DND-41 (cell line): ENCODE data around the gene ATG12.

Experiments
- EZH2 ChIP-seq: IDR thresholded peaks from 3 replicates; pipeline ENCODE4 v1.6.1; 2012; ENCODE audit warnings: borderline replicate concordance, low read depth, mild to moderate bottlenecking, moderate library complexity, low read length, inconsistent platforms; ENCODE audit not compliant: severe bottlenecking
- TF ChIP-seq, protein P1 (sequence below): IDR thresholded peaks from 2 replicates; pipeline ENCODE4 v1.5.1; 2012; ENCODE audit warnings: borderline replicate concordance, low read length, moderate library complexity, mild to moderate bottlenecking; ENCODE audit not compliant: poor library complexity, severe bottlenecking; ENCODE audit errors: extremely low read depth

DNA sequence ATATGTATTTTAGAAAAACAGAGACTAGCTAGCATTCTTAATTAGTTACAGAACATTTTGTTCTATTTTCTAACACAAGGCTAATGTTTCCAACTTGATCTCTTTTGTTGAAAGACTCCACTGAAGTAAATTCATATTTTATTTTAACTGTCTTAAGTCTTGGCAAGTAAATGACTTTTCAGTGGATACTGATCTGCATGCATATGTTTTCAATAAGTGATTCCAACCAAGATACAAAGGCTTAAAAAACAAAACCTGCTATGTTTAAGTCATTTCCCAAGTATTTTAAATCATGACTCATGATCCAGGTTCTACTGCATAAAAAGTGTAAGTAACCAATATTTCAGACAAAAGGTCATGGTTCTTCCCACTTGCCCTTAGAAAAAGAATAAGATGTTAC is 30.6 kb downstream of the ATG12 start:
- TF ChIP-seq, protein P1, sequence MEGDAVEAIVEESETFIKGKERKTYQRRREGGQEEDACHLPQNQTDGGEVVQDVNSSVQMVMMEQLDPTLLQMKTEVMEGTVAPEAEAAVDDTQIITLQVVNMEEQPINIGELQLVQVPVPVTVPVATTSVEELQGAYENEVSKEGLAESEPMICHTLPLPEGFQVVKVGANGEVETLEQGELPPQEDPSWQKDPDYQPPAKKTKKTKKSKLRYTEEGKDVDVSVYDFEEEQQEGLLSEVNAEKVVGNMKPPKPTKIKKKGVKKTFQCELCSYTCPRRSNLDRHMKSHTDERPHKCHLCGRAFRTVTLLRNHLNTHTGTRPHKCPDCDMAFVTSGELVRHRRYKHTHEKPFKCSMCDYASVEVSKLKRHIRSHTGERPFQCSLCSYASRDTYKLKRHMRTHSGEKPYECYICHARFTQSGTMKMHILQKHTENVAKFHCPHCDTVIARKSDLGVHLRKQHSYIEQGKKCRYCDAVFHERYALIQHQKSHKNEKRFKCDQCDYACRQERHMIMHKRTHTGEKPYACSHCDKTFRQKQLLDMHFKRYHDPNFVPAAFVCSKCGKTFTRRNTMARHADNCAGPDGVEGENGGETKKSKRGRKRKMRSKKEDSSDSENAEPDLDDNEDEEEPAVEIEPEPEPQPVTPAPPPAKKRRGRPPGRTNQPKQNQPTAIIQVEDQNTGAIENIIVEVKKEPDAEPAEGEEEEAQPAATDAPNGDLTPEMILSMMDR = no peak
- TF ChIP-seq EZH2 = no peak
